SU-DHL-6 (cell line): ENCODE measurements around the gene TMEM229B.

Source experiments
- H2AFZ ChIP-seq: fragments of 200-600 bp; sonication (generic); 2 replicates; pipeline ENCODE4 v1.6.1; 2014; ENCODE audit warnings: low read depth, mild to moderate bottlenecking, moderate library complexity, mixed read lengths, antibody characterized with exemption, low read length; ENCODE audit not compliant: severe bottlenecking
- H3F3A ChIP-seq: fragments of 200-600 bp; shearing (Covaris generic); 2 replicates; pipeline ENCODE4 v1.6.0; 2016; ENCODE audit warnings: antibody characterized with exemption, mild to moderate bottlenecking; ENCODE audit not compliant: insufficient read depth
- H3K27ac ChIP-seq: fragments of 200-600 bp; sonication (generic); 2 replicates; pipeline ENCODE4 v1.5.1; 2016; ENCODE audit warnings: low read depth, mild to moderate bottlenecking, low read length, moderate library complexity, mixed read lengths
- H3K27me3 ChIP-seq: fragments of 200-600 bp; sonication (generic), shearing (Covaris generic); 2 replicates; pipeline ENCODE4 v1.6.0; 2014; ENCODE audit warnings: mild to moderate bottlenecking, low read length
- H3K36me3 ChIP-seq: fragments of 200-600 bp; sonication (generic); 2 replicates; pipeline ENCODE4 v1.6.1; 2014; ENCODE audit warnings: mild to moderate bottlenecking, low read length, mixed read lengths
- H3K4me2 ChIP-seq: fragments of 300-600, 200-600 bp; shearing (Covaris generic), sonication (generic); 2 replicates; pipeline ENCODE4 v1.6.0; 2014; ENCODE audit warnings: low read length, low read depth, mild to moderate bottlenecking; ENCODE audit not compliant: poor library complexity, severe bottlenecking
- H3K4me3 ChIP-seq: fragments of 200-600 bp; sonication (generic); 2 replicates; pipeline ENCODE4 v1.5.1; 2014; ENCODE audit warnings: antibody characterized with exemption, low read length, mild to moderate bottlenecking, mixed read lengths; ENCODE audit not compliant: insufficient read depth, poor library complexity, severe bottlenecking
- H3K79me2 ChIP-seq: fragments of 200-600 bp; sonication (generic); 2 replicates; pipeline ENCODE4 v1.6.1; 2014; ENCODE audit warnings: mild to moderate bottlenecking, low read length, moderate library complexity; ENCODE audit not compliant: insufficient read depth
- H3K9ac ChIP-seq: fragments of 200-600 bp; sonication (generic); 2 replicates; pipeline ENCODE4 v1.7.0; 2014; ENCODE audit warnings: mild to moderate bottlenecking, low read length
- H3K9me2 ChIP-seq: fragments of 200-600 bp; sonication (generic); replicated peaks from 2 replicates; pipeline ENCODE4 v1.6.1; 2014; ENCODE audit warnings: low read length; ENCODE audit not compliant: insufficient read depth
- H3K9me3 ChIP-seq: fragments of 200-600 bp; sonication (generic); 2 replicates; pipeline ENCODE4 v1.6.1; 2014; ENCODE audit warnings: low read length, mixed read lengths; ENCODE audit not compliant: insufficient read depth
- H4K20me1 ChIP-seq: fragments of 200-600 bp; sonication (generic); 2 replicates; pipeline ENCODE4 v1.6.1; 2014; ENCODE audit warnings: low read depth, mild to moderate bottlenecking, antibody characterized with exemption, low read length, moderate library complexity, mixed read lengths
- CTCF ChIP-seq: fragments of 200-600 bp; sonication (generic); IDR thresholded peaks from one replicate; pipeline ENCODE4 v1.5.1; 2017; ENCODE audit warnings: antibody characterized with exemption, mild to moderate bottlenecking, low read length, moderate library complexity; ENCODE audit not compliant: insufficient read depth, poor library complexity, severe bottlenecking
- EZH2phosphoT487 ChIP-seq: fragments of 200-600 bp; sonication (generic), shearing (Covaris generic); conservative IDR thresholded peaks from 2 replicates; pipeline ENCODE4 v1.6.1; 2018; ENCODE audit warnings: mild to moderate bottlenecking, antibody characterized with exemption, low read length, moderate library complexity, mixed read lengths

Gene TMEM229B

GRCh38 chr14:67436006-67436866 lies 52.3 kb downstream of the TMEM229B start:
- H4K20me1 ChIP-seq: no peaks in the 10 kb centered on the region
- H3F3A ChIP-seq: no peaks in the 10 kb centered on the region
- no peak overlapping the region for H3K4me2 ChIP-seq
- H3K9me3 ChIP-seq: no peaks in the 10 kb centered on the region
- H3K9ac ChIP-seq: no peak overlapping the region
- no peak overlapping the region for H3K27ac ChIP-seq
- no peak overlapping the region for H2AFZ ChIP-seq
- TF ChIP-seq CTCF (no peak), EZH2phosphoT487 (no peak)
- H3K79me2 ChIP-seq: no peaks in the 10 kb centered on the region
- H3K27me3 ChIP-seq: no peaks in the 10 kb centered on the region
- no peaks in the 10 kb centered on the region for H3K36me3 ChIP-seq
- no peaks in the 10 kb centered on the region for H3K9me2 ChIP-seq
- H3K4me3 ChIP-seq: no peak overlapping the region

- Histone ChIP-seq H2AFZ (no peak overlapping the region), H3K4me2 (no peak overlapping the region), H3K27me3 (no peaks in the 10 kb centered on the region), H3K79me2 (no peaks in the 10 kb centered on the region), H4K20me1 (no peaks in the 10 kb centered on the region), H3K9me3 (no peaks in the 10 kb centered on the region), H3K36me3 (no peaks in the 10 kb centered on the region), H3F3A (no peaks in the 10 kb centered on the region), H3K4me3 (no peak overlapping the region), H3K9ac (no peak overlapping the region), H3K9me2 (no peaks in the 10 kb centered on the region), H3K27ac (no peak overlapping the region)
- TF ChIP-seq EZH2phosphoT487: no peak
- no peak for TF ChIP-seq CTCF
Observed at GRCh38 chr14:67435603-67436002, 52.9 kb downstream of the TMEM229B start.

- H3K9ac ChIP-seq: no peak overlapping the region
Observed at GRCh38 chr14:67432050-67432564, 56.4 kb downstream of the TMEM229B start.

More at GRCh38 chr14:67432050-67432564, 56.4 kb downstream of the TMEM229B start:
- no peak for TF ChIP-seq CTCF
- TF ChIP-seq EZH2phosphoT487: no peak
- no peaks in the 10 kb centered on the region for H3K9me3 ChIP-seq
- no peaks in the 10 kb centered on the region for H3K27me3 ChIP-seq
- H3K27ac ChIP-seq: no peak overlapping the region
- no peak overlapping the region for H3K4me3 ChIP-seq
- H3K79me2 ChIP-seq: no peaks in the 10 kb centered on the region
- H2AFZ ChIP-seq: no peak overlapping the region
- no peaks in the 10 kb centered on the region for H4K20me1 ChIP-seq
- H3K4me2 ChIP-seq: no peak overlapping the region
- H3K9me2 ChIP-seq: no peaks in the 10 kb centered on the region
- H3F3A ChIP-seq: no peaks in the 10 kb centered on the region
- H3K36me3 ChIP-seq: no peaks in the 10 kb centered on the region
